D721Med (cell line): Measurements from ENCODE around the gene SETD7.
A peak's percentile ranks its signal among the peaks of the same experiment; 100 is the strongest.

Source experiments
- DNase-seq: peaks from one replicate; pipeline ENCODE4 v3.0.0; 2011; ENCODE audit warnings: low spot score; ENCODE audit not compliant: insufficient read length
- FAIRE-seq: peaks from 2 replicates; lab custom pipeline; 2011; peaks lifted over from hg19 to GRCh38; lab: Jason Lieb, UNC
- CTCF ChIP-seq: IDR thresholded peaks from 2 replicates; pipeline ENCODE4 v1.5.1; 2012; ENCODE audit warnings: mild to moderate bottlenecking, control low read depth; ENCODE audit not compliant: insufficient read depth; ENCODE audit errors: missing control alignments

Gene SETD7

GRCh38 chr4:139458543-139458942 lies 97.5 kb downstream of the SETD7 start:
- no peak for TF ChIP-seq CTCF
- DNase-seq (no peak), FAIRE-seq (no peak)

- FAIRE-seq, result no peak
Measured at GRCh38 chr4:139457318-139457717, 98.7 kb downstream of the SETD7 start.

GRCh38 chr4:139455126-139455538 lies 100.9 kb downstream of the SETD7 start:
- DNase-seq (no peak), FAIRE-seq (no peak)
- TF ChIP-seq CTCF, result no peak

More at GRCh38 chr4:139457318-139457717, 98.7 kb downstream of the SETD7 start:
- DNase-seq, result no peak
- no peak for TF ChIP-seq CTCF

- DNase-seq (no peak), FAIRE-seq (no peak)
- TF ChIP-seq CTCF, result no peak
Measured at GRCh38 chr4:139454111-139455045, 101.6 kb downstream of the SETD7 start, which contains the start of gene RAB33B. RAB33B (plus strand) TSS chr4:139454121; CDS start chr4:139454196, 75 bp downstream.

GRCh38 chr4:139453371-139454110 lies 102.5 kb downstream of the SETD7 start:
- no peak for TF ChIP-seq CTCF
- peak; percentile 82 for DNase-seq
- FAIRE-seq, result no peak

GRCh38 chr4:139453041-139453370 lies 103.0 kb downstream of the SETD7 start:
- TF ChIP-seq CTCF, result peak; percentile 22
- no peak for FAIRE-seq
- no peak for DNase-seq

GRCh38 chr4:139451997-139452396 lies 104.0 kb downstream of the SETD7 start:
- no peak for TF ChIP-seq CTCF
- DNase-seq (no peak), FAIRE-seq (no peak)
